CD4-positive, alpha-beta T cell treated with Interferon alpha-2 for 1 hour (primary cell): ENCODE measurements around the gene TOX2.

Experiments used
- DNase-seq, 2 donors: peaks; one replicate each; pipeline ENCODE4 v3.0.0-alpha.2; 2020 to 2022

The TOX2 gene

GRCh38 chr20:43940518-43941225, 26.0 kb downstream of the TOX2 start:
- DNase-seq, result no peak

DNA sequence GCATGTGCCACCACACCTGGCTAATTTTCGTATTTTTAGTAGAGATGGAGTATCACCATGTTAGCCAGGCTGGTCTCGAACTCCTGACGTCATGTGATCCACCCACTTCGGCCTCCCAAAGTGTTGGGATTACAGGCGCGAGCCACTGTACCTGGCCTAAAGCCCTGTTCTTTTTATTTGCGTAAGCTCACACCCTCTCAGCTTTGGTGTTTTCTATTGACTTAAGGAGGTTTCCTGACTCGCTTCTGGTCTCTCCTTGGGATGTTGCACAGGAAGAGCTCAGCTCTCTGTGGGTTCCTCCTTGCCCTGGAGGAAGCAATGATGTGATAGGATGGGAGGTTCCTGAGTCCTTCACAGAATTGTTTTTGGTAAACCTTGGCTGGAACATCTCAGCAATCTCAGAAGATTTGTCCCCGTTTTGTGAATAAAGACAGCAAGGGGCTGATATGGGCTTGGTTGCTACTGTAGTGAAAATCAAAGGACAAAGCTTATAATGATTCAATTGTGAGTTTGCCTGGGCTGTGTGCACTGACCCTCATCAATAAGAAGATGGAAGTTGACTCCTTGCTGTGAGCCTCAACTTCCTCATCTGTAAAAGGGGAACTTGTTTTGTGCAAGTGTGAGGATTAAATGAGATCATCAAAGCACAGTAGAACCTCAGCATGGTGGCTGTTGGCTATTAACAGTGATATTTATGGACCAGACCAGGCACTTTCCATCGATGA, 27.0 kb downstream of the TOX2 start:
- peak in 1 of 2 donors; percentile 5 for DNase-seq

- no peak for DNase-seq
These were observed 27.5 kb downstream of the TOX2 start for GRCh38 chr20:43942201-43942590.

GRCh38 chr20:43942667-43943285, 28.1 kb downstream of the TOX2 start:
- no peak for DNase-seq

GRCh38 chr20:43943725-43944124, 29.1 kb downstream of the TOX2 start:
- no peak for DNase-seq

- DNase-seq, result no peak
These were observed 30.1 kb downstream of the TOX2 start for GRCh38 chr20:43944653-43945235.

GRCh38 chr20:43945391-43946205, 30.9 kb downstream of the TOX2 start:
- no peak for DNase-seq

DNA sequence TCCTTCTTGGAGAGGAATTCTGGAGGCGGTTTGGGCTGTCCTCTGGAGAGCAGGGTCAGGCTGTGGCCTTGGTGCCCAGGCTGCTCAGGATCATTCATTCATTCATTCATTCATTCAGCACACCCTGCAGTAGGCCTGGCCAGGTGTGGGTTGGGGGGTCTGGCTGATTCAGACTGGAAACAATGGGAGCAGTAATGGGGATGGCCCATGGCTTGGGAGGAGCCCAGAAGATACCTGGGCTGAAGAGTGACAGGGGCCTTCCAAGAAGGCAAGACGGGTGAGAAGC, 31.5 kb downstream of the TOX2 start:
- no peak for DNase-seq

DNA sequence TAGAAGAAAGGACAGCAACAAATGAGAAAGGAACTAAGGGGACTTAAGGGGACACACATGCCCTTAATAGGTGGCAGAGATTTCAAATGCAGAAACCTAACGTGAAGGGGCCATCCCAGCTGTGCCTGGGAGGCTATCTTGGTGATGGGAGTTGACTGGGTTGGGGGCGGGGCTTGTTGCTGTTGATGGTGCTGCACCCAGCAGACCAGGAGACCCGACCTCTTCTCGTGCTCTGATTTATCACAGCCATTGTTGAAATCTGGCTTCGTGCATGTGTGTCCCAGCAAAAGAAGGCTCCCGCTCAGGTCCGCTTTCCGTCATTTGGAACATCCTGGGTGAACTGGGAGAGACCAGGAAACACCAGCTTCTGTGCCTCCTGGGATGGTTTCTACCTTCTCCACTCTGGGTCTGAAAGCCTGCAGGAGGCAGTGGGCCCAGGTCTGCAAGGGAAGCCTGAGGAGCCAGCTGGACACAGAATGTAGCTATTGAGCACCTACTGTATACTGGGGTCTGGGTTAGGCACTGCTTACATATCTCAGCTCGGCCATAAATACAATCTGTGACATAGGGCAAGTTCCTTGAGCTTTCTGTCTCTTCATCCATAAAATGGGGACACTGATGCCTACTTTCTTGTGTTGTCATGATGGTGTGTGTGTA, 32.1 kb downstream of the TOX2 start:
- DNase-seq, result no peak

- DNase-seq, result no peak
These were observed 32.7 kb downstream of the TOX2 start for GRCh38 chr20:43947316-43947710.

DNA sequence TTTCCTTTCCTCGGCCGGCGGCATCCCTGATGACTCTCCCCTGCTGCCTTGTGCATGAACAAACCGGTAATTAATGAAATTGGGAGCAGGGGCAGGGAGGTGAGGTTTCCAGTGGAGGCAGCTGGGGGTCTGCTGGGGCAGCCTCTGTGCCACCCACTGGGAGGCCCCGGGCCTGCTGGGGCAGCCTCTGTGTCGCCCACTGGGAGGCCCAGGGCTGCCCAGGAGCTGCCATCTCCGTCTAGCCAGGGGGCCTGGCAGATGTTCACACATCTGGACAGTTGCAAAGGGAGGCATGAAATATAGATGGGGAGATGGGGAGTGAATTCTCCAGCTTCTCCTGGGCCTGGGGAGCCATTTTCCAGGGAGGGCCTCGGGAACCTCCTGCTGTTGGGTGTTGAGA, 33.8 kb downstream of the TOX2 start:
- no peak for DNase-seq

DNA sequence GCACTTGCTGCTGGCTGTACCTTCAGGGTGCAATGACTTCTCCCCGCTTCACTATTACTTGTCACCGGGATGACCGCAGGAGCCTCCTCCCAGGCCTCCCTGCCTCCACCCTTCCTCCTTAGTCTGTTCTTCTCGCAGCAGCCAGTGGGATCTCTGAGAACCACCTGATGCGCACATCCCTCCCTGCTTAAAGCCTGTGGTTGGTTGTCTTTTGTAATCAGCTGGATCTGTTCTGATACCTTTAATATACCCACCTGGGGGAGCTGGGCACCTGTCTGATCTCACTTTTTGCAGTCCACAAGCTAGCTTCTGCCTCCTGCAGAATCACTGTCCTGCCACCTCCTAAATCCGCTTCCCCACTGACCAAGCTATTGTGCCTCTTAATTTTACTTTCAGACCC, 34.6 kb downstream of the TOX2 start:
- no peak for DNase-seq

DNA sequence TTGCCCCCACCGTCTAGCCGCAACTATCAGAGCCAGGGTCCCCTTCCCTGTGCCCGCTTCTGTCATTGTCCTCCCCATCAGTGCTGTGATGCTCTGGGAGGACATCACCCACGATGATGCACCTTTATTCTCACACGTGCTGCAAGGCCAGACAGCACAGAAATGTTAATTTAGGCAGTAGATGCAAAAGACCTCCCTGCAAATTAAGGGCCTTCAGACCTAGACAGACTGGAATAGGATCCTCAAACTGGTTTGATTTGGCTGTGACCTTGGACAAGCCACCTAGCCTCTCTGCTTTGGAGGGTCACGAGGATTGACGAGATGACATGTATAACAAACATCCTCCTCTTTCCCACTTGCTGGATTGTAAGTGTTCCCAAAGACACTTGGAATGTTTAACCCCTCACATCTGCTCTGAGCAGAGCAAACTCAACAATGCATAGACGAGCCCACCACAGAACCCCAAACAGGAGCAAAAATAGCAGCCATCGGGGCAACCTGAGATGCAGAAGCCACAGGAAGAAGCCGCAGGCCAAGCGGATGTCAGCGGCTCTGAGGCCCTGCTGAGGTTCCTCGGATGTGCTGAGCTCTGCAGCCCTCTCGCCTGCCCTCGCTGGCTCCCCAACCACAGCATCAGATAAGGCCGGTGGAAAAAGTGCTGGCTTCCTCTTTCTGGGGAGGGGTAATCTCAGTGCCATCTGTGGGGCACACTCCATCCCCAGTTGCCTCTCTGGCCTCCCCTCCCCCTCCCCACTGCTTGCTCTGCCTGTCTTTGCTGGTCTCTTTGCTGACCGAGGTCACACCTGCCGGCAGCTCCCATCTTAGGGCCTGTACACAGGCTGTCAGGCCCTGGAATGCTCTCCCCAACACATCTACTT, 35.3 kb downstream of the TOX2 start:
- peak; percentile 61 to 74 for DNase-seq

DNA sequence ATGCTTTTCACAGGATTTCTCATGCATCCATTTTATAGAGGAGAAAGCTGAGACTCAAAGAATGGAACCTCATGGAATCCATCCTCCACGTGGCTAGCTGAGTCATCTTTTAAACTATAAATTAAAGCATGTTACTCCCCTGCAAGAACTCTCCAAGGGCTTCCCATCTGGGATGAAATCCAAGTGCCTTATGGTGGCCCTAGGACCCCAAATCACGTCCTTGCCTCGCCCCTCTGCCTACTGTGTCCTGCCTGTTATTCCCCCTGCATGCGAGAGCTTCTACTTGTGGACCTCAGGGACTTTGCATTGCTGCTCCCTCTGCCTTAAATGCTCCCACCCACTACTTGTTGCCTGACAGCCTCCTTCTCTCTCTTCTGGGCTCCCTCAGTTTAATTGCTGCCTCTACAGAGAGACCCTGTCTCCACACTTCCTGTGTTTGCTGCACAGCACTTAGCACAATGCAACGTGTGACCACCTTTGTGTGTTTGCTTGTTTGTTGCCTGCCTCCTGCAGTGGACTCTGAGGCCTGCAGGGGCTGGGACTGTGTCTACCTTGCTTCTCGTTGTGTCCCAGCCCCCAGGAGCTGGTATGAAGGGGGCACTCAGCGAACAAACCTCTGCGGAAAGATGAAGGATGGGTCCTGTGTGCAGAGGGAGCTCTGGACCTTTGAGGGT, 39.4 kb downstream of the TOX2 start:
- DNase-seq, result no peak

GRCh38 chr20:43954704-43955061, 40.0 kb downstream of the TOX2 start:
- DNase-seq, result no peak

- DNase-seq, result peak; percentile 31 to 40
These were observed 40.6 kb downstream of the TOX2 start for GRCh38 chr20:43955062-43955749.

DNA sequence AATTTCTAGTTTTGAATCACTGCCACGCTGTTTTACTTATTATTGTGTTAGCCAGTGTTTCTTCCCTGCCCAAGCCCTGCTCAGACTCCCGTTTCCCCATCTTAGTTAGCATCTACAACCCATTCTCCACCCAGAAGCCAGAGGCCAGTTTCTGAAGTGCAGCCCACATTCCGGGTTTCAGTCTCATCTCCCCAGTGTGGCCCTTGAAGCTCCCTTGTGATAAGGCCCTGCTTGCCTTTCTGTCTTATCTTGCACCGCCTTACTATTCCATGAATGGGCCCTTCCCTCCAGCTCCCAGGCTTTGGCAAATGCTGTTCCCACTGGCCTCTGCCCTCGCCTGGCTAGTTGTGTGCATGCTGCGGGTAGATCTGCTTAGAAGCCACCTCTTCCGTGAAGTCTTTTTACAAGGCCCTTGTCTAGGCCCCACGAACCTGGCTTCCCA, 41.1 kb downstream of the TOX2 start:
- no peak for DNase-seq

GRCh38 chr20:43957392-43957791, 42.7 kb downstream of the TOX2 start:
- no peak for DNase-seq

- DNase-seq, result no peak
These were observed 44.0 kb downstream of the TOX2 start for GRCh38 chr20:43958626-43959025.
